ENCODE measurements around the gene CBLB.

DNA sequence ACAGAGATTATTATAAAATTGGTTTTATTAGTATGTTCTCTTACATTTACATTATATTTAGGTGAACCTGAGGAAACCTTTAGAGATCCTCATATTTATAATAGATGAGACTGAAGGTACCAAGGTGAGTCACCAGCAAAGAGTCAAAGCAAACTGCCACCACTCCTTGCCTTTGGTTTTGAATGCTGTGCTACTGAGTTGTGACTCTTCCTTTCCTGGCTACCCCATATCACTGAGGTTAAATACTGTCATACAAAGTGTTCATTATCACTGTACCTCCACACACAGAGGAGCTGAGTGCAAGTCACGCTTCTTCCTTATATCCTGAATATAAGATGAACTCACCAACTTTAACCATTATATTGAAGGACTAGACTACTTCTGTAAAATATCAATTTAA lies 168.2 kb downstream of the CBLB start:
- TF ChIP-seq, protein P1, sequence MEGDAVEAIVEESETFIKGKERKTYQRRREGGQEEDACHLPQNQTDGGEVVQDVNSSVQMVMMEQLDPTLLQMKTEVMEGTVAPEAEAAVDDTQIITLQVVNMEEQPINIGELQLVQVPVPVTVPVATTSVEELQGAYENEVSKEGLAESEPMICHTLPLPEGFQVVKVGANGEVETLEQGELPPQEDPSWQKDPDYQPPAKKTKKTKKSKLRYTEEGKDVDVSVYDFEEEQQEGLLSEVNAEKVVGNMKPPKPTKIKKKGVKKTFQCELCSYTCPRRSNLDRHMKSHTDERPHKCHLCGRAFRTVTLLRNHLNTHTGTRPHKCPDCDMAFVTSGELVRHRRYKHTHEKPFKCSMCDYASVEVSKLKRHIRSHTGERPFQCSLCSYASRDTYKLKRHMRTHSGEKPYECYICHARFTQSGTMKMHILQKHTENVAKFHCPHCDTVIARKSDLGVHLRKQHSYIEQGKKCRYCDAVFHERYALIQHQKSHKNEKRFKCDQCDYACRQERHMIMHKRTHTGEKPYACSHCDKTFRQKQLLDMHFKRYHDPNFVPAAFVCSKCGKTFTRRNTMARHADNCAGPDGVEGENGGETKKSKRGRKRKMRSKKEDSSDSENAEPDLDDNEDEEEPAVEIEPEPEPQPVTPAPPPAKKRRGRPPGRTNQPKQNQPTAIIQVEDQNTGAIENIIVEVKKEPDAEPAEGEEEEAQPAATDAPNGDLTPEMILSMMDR (conservative IDR thresholded peaks at IDR 0.05; ENCODE audit: low read depth in 2 of 2), result no peak
- no peak for TF ChIP-seq EZH2phosphoT487 (IDR thresholded peaks at IDR 0.05; ENCODE audit: unreplicated experiment)
- no peak for TF ChIP-seq JUNB (IDR thresholded peaks at IDR 0.05; ENCODE audit: unreplicated experiment)
- no peak for TF ChIP-seq EZH2 (IDR thresholded peaks at IDR 0.05; ENCODE audit: low read depth, unreplicated experiment)
- TF ChIP-seq POLR2AphosphoS5 (IDR thresholded peaks at IDR 0.05; ENCODE audit: low read depth), result no peak
- TF ChIP-seq, protein P2, sequence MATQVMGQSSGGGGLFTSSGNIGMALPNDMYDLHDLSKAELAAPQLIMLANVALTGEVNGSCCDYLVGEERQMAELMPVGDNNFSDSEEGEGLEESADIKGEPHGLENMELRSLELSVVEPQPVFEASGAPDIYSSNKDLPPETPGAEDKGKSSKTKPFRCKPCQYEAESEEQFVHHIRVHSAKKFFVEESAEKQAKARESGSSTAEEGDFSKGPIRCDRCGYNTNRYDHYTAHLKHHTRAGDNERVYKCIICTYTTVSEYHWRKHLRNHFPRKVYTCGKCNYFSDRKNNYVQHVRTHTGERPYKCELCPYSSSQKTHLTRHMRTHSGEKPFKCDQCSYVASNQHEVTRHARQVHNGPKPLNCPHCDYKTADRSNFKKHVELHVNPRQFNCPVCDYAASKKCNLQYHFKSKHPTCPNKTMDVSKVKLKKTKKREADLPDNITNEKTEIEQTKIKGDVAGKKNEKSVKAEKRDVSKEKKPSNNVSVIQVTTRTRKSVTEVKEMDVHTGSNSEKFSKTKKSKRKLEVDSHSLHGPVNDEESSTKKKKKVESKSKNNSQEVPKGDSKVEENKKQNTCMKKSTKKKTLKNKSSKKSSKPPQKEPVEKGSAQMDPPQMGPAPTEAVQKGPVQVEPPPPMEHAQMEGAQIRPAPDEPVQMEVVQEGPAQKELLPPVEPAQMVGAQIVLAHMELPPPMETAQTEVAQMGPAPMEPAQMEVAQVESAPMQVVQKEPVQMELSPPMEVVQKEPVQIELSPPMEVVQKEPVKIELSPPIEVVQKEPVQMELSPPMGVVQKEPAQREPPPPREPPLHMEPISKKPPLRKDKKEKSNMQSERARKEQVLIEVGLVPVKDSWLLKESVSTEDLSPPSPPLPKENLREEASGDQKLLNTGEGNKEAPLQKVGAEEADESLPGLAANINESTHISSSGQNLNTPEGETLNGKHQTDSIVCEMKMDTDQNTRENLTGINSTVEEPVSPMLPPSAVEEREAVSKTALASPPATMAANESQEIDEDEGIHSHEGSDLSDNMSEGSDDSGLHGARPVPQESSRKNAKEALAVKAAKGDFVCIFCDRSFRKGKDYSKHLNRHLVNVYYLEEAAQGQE (IDR thresholded peaks at IDR 0.05; ENCODE audit: unreplicated experiment), result no peak
- no peak for TF ChIP-seq ZNF114 (CRISPR knock-in tag; IDR thresholded peaks at IDR 0.05)
- TF ChIP-seq STAT1 (IDR thresholded peaks at IDR 0.05; ENCODE audit: unreplicated experiment), result no peak
- TF ChIP-seq NANOG (IDR thresholded peaks at IDR 0.05; ENCODE audit: borderline replicate concordance), result no peak
- no peak for TF ChIP-seq CREB1 (CRISPR knock-in tag; IDR thresholded peaks at IDR 0.05; ENCODE audit: low read depth)
- TF ChIP-seq, protein P3, sequence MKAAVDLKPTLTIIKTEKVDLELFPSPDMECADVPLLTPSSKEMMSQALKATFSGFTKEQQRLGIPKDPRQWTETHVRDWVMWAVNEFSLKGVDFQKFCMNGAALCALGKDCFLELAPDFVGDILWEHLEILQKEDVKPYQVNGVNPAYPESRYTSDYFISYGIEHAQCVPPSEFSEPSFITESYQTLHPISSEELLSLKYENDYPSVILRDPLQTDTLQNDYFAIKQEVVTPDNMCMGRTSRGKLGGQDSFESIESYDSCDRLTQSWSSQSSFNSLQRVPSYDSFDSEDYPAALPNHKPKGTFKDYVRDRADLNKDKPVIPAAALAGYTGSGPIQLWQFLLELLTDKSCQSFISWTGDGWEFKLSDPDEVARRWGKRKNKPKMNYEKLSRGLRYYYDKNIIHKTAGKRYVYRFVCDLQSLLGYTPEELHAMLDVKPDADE (IDR thresholded peaks at IDR 0.05), result no peak
- TF ChIP-seq ZNF331 (CRISPR knock-in tag; IDR thresholded peaks at IDR 0.05; ENCODE audit: low read depth), result no peak
- TF ChIP-seq, protein P4, sequence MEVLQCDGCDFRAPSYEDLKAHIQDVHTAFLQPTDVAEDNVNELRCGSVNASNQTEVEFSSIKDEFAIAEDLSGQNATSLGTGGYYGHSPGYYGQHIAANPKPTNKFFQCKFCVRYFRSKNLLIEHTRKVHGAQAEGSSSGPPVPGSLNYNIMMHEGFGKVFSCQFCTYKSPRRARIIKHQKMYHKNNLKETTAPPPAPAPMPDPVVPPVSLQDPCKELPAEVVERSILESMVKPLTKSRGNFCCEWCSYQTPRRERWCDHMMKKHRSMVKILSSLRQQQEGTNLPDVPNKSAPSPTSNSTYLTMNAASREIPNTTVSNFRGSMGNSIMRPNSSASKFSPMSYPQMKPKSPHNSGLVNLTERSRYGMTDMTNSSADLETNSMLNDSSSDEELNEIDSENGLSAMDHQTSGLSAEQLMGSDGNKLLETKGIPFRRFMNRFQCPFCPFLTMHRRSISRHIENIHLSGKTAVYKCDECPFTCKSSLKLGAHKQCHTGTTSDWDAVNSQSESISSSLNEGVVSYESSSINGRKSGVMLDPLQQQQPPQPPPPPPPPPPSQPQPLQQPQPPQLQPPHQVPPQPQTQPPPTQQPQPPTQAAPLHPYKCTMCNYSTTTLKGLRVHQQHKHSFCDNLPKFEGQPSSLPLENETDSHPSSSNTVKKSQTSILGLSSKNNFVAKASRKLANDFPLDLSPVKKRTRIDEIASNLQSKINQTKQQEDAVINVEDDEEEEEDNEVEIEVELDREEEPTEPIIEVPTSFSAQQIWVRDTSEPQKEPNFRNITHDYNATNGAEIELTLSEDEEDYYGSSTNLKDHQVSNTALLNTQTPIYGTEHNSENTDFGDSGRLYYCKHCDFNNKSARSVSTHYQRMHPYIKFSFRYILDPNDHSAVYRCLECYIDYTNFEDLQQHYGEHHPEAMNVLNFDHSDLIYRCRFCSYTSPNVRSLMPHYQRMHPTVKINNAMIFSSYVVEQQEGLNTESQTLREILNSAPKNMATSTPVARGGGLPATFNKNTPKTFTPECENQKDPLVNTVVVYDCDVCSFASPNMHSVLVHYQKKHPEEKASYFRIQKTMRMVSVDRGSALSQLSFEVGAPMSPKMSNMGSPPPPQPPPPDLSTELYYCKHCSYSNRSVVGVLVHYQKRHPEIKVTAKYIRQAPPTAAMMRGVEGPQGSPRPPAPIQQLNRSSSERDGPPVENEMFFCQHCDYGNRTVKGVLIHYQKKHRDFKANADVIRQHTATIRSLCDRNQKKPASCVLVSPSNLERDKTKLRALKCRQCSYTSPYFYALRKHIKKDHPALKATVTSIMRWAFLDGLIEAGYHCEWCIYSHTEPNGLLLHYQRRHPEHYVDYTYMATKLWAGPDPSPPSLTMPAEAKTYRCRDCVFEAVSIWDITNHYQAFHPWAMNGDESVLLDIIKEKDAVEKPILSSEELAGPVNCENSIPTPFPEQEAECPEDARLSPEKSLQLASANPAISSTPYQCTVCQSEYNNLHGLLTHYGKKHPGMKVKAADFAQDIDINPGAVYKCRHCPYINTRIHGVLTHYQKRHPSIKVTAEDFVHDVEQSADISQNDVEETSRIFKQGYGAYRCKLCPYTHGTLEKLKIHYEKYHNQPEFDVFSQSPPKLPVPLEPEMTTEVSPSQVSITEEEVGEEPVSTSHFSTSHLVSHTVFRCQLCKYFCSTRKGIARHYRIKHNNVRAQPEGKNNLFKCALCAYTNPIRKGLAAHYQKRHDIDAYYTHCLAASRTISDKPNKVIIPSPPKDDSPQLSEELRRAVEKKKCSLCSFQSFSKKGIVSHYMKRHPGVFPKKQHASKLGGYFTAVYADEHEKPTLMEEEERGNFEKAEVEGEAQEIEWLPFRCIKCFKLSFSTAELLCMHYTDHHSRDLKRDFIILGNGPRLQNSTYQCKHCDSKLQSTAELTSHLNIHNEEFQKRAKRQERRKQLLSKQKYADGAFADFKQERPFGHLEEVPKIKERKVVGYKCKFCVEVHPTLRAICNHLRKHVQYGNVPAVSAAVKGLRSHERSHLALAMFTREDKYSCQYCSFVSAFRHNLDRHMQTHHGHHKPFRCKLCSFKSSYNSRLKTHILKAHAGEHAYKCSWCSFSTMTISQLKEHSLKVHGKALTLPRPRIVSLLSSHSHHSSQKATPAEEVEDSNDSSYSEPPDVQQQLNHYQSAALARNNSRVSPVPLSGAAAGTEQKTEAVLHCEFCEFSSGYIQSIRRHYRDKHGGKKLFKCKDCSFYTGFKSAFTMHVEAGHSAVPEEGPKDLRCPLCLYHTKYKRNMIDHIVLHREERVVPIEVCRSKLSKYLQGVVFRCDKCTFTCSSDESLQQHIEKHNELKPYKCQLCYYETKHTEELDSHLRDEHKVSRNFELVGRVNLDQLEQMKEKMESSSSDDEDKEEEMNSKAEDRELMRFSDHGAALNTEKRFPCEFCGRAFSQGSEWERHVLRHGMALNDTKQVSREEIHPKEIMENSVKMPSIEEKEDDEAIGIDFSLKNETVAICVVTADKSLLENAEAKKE (CRISPR knock-in tag; IDR thresholded peaks at IDR 0.05), result no peak

Measured in GM23338 (cell line).